GM18909 (cell line): ENCODE measurements around the gene APOL2.
"Not testable (repeated sequence)": the region's sequence is repeated elsewhere in the genome, so short reads cannot be mapped to it uniquely, and the experiment has no call there.

Experiments
- ATAC-seq: cut with Tn5 transposase; IDR thresholded peaks from one replicate; pipeline ENCODE4 v1.9.1; 2021; ENCODE audit warnings: mild to moderate bottlenecking; ENCODE audit not compliant: unreplicated experiment, poor library complexity

The APOL2 gene

DNA sequence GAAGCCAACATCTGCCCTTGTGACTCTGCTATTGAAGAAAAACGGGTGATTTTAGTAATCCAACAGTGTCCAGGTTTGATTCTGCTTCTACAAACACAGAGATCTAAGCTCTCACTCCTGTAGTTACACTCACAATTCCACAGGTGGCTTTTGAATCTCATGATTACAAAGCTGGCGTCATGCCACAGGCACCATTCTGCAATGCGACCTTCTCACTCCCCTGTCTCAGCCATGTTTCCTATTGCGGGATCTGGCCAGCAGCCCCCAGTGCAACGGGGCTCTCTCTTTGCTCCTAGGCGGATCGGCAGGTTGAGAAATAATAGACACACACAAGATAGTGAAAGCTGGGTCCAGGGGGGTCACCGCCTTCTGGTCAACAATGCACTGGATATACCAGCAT, 36.4 kb downstream of the APOL2 start:
- ATAC-seq = not testable (repeated sequence)

DNA sequence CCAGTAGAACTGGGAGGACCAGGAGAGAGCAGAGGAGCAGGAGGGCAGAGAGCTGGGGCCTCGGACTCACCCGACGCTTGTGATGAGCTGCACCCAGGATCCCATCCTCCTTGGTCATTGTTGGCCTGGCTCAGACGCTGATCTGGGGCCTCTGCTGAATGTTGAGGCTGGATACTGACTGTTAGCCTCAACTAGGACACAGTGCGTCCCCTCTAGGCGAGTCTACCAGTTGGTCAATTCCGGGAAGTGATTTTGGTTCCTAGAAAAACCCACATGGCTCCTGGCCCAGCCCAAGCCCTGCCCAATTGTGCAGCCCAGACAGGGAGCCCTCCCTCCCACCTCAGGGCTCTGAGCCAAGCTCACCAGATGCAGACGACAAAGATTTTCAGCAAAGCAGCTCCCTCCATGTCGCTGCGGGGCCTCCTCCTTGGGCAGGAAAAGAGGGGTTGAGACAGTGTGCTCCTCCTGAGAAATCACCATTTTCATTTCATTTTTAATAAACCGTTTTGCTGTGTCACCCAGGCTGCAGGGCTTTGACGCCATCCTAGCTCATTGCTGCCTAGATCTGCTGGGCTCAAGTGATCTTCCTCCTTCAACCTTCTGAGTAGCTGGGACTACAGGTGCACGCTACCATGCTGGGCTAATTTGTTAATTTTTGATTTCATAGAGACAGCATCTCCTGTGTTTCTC, 37.6 kb downstream of the APOL2 start, which contains the start of gene APOL4:
Gene APOL4, minus strand, starts transcription at position 180 of the 690 bp plus-strand sequence. Its CDS starts 75 bp downstream, at position 105.
- ATAC-seq = no peak

DNA sequence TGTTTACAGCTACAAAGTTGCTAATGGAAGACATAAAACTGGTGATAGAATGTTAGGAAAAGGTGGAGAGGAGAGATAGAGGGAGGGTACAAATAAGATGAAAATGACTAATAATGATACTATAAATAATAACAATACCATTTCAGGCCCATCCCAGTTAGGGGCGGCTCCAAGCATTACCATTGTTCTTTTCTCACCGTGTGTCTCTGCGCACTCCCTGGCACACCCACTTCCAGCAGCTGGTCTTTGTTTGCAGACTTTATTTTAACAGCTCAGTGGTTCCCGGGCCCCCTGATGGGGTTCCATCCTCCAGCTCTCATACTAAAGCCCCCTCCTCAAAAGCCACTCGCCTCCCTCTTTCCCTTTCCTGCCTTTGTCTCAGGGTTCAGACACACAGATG, 38.3 kb downstream of the APOL2 start:
- not testable (repeated sequence) for ATAC-seq

DNA sequence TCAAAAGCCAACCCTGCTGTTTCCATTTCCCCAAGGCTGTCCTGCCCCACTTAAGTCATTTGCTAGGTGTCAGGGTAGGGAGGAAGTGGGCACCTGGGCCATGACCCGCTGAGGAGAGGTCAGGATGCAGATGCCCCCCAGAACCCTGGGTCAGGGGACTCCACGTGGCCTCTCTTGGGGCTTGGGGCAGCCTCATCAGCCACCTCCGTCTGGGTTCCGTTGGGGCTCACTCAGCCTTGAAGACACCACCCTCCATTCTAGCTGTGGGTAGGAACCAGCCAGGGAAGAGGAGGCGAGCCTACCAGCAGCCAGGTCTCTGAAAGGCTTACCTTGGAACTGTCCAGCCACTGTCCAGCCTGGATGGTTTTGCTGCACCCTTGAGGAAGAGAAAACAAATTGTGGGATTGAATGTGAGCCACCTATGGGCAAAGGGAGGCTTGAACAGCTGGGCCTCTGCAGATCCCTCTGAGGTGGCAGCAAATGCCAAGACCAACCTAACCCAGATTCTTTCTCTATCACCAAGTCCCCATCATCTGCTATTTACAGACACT, 40.3 kb downstream of the APOL2 start:
- ATAC-seq = no peak

DNA sequence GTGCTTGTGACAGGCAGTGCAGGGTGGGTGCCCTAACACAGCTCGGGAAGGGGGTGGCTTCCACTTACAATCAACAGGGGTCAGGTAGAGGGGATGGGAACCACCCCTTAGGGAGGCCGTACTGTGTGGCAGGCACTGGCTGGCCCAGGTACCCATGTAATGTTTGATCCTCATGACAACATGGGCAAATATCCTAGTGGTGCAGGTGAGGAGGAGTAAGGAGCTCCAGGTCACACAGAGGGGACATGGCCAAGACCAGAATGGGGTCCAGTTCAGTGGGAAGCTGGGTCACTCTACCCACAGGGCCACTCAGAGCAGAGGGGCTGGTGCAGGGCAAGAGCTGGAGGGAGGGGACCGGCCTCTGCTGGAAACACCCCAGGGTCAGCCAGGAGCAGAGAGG, 40.8 kb downstream of the APOL2 start:
- no peak for ATAC-seq

DNA sequence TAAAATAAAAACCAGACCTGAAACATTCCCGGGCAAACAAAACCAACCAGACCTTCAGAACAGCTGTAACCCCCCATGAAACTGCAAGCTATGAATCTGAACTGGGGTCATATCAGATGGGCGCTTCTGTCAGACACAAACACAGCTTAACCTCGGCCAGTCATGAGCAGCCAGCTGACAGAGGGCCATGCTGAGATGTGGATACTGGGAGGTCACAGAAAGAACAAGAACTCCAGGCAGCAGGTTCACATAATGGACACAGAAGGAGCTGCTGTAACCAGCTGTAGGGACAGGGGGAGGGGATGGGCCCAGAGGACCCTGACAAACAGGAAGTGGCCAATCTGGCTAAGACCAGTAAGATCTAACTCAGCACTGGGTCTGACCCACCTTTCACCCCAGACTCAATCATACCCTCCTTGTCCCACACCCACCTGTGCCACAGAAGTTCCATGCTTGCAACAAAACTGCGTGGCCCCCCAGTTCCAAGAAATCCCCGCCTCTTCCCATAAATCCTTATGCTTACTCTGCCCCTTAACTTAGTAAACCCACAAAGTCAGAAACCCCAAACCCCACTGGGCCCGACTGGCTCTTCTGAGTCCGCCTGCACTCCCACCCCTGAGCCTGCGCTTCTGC, 41.7 kb downstream of the APOL2 start:
- ATAC-seq = no peak

DNA sequence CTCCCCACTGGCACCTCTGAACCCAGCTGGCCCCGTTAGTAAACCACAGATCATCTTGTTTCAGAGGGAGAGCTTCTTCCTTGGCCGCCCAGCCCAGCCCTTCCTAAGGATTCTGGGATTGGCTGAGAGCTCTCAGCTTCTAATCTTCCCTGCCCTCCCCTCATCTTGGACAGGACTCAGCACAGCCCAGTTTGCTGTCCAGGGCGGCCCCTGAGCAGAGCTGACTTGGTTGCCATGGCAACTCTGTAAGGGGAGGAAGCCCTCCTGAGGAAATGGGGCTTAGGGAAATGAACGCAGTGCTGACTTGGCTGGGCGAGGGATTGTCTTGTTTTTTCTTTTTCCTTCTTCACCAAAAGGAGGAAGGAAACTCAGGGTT, 42.3 kb downstream of the APOL2 start:
- ATAC-seq = no peak

DNA sequence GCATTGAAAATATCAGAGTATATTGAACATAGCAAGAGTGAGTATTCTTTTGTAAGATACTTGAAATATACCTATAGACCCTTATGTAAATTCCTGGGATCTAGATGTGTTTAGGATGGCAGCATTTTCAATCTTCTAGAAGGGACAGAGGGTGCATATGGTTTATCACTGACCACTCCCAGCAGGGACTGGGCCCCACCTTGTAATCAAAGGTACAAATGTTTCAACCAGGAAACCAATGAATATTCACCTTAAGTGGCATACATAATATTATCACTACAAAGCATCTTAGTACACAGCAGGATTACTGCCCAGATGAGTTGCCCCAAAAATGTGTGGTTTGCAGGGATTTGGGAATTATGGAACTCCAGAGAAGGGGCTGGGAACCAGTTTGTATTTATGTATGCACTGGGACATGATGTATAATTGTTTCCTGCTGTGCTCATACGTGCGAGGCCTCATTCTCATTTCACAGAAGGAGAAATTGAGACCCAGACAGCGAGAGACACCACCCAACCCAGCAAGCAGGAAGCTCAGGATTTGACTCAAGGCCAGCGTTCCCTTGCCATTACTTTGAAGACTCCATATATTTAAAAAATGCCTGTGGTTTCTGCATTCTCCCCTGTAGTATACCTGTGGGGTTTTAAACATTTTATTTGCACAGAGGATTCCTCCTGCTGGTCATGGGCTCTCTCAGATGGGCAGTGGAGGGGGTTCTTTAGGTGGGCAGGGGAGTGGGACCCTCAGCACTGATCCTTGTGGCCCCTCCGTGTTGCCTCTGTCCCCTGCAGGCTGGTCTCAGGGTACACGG, 42.9 kb downstream of the APOL2 start:
- no peak for ATAC-seq

DNA sequence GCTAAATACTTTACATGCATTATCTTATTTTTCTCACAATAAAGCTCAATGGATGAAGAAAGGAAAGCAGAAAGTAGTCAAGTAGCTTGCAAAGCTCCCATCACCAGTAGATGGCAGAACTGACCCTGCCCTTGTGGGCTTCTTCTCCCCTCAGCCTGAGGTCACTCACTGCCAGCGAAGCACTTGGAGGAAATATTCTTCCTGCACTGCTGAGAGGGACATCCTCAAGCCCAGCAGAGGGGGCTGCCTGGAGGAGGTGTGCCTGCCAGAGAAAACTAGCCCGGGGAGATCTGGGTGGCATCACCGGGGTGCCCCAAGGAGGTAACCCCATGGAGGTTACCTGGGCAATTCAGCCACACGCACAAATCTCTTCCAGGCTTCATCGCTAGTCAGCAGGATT, 44.4 kb downstream of the APOL2 start:
- ATAC-seq = no peak

DNA sequence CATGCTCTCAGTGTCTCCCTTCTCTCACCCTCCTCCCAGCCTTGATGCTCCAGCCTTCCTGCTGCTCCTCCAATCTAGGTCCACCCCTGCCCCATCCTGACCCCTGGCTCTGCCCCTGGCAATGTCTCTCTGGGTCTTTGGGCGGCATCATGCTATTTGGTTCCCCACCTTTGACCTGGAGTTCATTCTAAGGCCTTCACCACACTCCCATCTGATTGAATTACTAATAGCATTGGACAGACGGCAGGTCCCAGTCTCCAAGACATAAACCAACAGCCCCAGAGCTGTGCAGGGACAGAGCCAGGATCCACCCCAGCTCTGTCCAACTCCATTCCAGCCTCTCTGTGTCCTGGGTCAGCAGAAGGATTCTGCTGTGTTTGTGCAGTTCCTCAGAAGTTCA, 44.9 kb downstream of the APOL2 start:
- no peak for ATAC-seq

DNA sequence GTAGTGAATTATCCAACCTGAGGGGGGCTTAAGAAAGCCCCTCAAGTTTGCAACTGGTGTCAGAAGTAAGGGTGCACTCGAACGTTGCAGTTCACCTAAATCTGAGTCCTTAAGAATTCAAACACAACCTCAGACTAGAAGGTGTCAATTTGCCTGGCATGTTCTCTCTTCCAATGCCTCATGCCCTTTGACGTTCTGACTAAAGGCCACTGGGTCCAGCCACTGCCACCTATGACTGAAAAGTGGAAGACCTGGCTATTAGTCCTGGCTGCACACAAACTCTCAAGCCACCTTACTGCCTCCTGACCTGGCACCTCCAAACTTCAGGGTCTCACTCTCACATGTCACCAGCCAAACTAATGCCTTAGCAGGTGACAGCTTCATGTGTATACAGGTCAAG, 45.8 kb downstream of the APOL2 start:
- no peak for ATAC-seq

DNA sequence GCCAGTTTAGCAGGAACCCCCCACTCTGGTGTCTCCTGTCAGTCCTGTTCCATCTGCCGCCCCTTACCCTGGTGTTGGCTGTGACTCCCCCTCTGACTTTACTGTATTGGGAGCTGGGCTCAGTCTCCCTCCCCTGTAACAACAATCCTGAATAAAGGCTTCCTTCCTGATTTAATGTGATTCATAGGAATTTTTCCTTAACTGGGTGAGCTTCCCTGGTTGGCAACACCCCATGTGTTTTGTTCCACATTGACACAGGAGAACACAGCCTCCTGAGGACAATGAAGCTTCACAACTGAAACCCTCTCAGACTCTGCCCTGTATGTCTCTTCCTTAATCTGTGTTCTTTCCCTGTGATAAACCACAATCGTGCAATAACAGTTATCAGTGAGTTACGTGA, 46.2 kb downstream of the APOL2 start:
- ATAC-seq = no peak

DNA sequence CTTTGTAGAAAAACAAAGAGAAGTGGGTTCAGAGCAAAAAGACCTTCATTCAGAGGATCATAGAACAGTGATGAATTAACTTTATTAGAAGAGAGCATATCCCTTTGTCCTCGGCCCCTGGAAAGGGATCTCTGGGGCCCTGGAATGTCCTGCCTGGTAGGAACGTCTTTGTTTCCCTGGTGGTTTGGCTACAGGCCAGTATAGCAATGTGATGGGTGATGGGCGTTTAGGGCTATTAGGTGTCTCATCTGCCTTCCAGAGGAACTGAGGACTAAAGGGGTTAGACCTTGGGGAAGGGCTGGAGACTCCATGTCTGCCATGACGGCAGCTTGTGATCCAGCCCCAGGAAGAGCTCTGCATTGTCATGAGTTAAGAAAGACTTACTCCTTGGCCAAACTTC, 46.8 kb downstream of the APOL2 start:
- ATAC-seq = no peak

DNA sequence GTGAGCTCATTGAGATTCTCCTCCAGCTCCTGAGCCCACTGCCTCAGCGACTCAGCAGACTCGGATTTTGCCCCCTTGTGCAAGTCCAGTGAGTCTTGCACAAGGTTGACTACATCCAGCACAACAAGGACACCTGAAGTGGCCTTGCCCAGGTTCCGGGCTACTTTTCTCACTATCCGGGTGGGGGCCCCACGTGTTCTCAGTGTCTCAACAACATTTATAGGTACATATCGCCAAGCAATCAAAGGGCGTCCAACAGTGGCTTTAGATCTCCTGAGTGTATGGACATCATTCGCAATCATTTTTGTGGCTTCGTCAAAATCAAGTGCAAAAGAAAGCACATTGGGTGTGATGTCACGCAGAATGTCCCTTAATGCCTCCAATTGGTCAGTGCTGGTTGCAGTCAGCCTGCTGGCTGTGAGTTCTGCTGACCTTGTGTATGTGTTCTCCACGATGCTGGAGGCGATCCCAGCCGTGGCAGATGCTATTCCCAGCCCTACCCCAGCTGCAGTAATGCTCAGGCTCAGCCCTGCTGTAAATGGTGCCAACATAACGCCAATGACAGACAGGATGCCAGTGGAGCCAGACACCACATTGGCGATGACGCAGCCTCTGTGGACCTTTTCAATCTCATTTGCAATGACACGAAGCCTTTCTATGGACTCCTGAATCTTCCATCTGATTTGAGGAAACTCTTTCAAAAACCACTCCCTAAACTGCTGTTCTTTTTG, 48.1 kb downstream of the APOL2 start:
- no peak for ATAC-seq

DNA sequence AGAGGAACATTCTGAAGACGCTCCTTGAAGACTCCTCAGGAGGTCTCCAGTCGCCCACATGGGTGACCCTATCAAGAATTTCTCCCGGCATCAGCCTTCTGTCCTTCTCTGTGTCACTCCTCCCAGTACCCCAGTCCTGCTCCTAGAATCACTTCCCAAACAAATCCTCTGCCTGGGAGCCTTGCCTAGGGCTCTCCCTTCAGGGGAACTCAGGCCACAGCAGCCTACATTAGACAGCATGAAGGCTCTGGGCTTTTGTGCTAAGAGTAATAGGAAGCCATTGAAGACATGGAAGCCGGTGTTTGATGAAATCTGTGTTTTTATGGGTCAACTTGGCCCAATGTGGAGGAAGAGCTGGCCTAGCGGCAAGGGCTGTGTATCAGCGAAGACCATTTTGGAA, 51.5 kb downstream of the APOL2 start:
- ATAC-seq = not testable (repeated sequence)

DNA sequence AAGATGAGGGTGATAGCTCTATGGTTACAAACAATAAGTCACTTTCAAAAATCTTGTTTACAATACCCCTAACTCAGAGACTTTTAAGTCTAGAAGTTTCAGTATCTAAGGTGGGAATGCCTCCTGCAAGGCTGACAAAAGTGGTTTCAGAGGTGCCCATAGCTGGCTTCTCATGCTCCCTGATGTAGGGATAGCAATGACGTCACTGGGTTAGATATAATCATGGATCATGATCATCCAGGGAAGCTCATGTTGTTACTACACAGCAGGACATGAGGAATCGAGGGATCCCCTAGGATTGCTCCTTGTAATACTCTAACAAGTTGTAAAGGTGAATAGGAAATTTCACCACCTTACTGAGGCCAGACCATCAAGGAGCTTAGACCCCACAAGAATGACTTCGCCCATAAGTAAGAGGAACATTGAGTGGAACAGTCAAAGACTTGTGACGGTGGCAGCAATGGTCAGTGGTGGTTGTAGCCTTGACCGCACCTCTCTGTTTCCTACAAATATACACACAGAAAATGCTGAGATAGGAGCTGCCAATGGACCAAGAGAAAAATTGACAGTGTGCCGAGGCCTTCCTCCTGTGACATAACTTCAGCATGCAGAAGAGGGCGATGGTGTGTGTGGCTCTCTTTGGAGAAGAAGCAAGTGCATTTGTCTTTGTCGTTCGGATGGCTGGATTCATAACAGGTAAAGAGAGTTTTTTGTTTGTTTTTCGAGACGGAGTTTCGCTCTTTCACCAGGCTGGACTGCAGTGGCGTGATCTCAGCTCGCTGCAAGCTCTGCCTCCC, 53.3 kb downstream of the APOL2 start:
- no peak for ATAC-seq

DNA sequence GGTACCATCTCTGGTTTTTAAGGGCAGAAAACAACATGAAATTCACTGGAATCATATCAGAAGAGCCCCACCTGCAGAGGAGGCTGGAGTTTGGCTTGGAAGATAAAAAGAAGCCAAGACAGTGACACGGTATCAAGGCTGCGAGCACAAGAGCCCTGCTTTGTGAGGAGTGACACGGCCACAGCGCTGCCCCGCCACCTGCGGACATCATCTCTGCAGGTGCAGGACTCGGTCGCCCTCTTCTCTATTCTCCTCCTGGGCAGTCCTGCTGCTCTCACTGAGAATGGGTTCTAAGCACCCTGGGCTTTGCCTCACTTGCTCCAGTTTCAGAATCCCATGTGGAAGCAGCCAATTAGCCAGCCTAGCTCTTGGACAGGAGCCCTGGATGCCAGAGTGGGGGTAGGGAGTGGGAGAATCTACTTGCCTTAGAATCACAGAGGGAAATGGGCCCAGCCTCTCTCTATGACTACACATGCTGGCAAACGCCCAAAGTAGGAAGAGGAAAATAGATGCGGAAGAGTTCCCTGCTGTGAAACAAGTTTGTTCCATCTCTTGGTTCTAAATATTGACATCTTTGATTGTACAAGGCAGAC, 54.8 kb downstream of the APOL2 start:
- ATAC-seq = no peak

DNA sequence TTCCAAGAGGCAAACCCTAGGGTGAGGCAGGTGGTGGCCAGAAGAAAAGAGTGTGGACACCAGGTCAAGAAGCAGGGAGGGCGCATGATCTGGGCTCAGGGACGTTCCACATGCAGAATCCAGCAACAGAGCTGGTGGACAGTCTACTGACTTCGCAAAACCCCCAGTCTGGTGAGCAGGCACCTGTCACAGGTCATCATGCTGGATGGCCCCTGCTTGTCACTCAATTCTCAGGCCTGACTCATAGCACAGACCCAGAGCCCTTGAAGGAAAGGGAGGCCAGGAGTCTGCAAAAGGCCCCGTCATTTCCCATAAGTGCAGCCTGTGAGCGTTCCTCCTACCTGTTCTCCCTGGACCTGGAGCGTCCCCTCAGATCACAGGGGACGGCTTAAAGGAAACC, 55.9 kb downstream of the APOL2 start:
- no peak for ATAC-seq

DNA sequence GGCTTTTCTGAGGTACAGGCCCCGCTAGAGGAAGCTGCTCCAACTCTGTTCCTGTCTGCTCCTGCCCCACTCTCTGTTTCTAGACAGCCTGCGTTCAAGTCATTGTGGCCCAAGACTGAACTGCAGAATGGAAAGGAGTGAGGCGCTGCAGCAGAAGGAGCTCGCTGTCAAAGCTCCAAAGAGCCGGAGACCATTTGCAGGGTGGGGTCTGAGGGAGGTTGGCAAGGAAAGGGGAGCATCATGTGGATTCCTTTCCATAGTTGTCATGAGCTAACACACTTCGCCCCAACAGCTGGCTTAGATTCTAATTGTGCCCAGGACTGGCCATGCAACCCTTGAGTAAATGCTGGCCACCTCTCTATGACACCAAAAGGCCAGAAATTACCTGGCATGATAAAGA, 56.5 kb downstream of the APOL2 start:
- ATAC-seq = no peak
